GM18858 (cell line): ENCODE results near the gene MLLT3.

ENCODE experiments used
- ATAC-seq: cut with Tn5 transposase; IDR thresholded peaks from one replicate; pipeline ENCODE4 v1.9.1; 2021; ENCODE audit not compliant: unreplicated experiment

MLLT3 gene

GRCh38 chr9:20630241-20630943 is 8.1 kb upstream of the MLLT3 start:
- ATAC-seq: no peak

- no peak for ATAC-seq
Measured at GRCh38 chr9:20625003-20625349, 2.7 kb upstream of the MLLT3 start.

GRCh38 chr9:20624201-20625002 is 2.1 kb upstream of the MLLT3 start:
- peak; percentile 24 for ATAC-seq

GRCh38 chr9:20623748-20624124 is 1.4 kb upstream of the MLLT3 start:
- ATAC-seq: no peak

- no peak for ATAC-seq
Measured at GRCh38 chr9:20623021-20623747, 885 bp upstream of the MLLT3 start.

- ATAC-seq: no peak
Measured at GRCh38 chr9:20621471-20622329, 599 bp downstream of the MLLT3 start.

- ATAC-seq: no peak
Measured at GRCh38 chr9:20620650-20621470, 1.4 kb downstream of the MLLT3 start.

GRCh38 chr9:20619487-20620200 is 2.7 kb downstream of the MLLT3 start:
- ATAC-seq: no peak

GRCh38 chr9:20618361-20618802 is 3.9 kb downstream of the MLLT3 start:
- ATAC-seq: no peak

- no peak for ATAC-seq
Measured at GRCh38 chr9:20616808-20617207, 5.5 kb downstream of the MLLT3 start.

GRCh38 chr9:20614602-20615216 is 7.6 kb downstream of the MLLT3 start:
- ATAC-seq: no peak

- ATAC-seq: no peak
Measured at GRCh38 chr9:20611691-20612287, 10.5 kb downstream of the MLLT3 start.

- no peak for ATAC-seq
Measured at GRCh38 chr9:20610591-20610990, 11.7 kb downstream of the MLLT3 start.

- no peak for ATAC-seq
Measured at GRCh38 chr9:20608582-20608981, 13.7 kb downstream of the MLLT3 start.

GRCh38 chr9:20606652-20607051 is 15.6 kb downstream of the MLLT3 start:
- no peak for ATAC-seq

- peak; percentile 73 for ATAC-seq
Measured at GRCh38 chr9:20604562-20604961, 17.7 kb downstream of the MLLT3 start.

- ATAC-seq: no peak
Measured at GRCh38 chr9:20603524-20604268, 18.6 kb downstream of the MLLT3 start.

GRCh38 chr9:20601292-20601691 is 21.0 kb downstream of the MLLT3 start:
- no peak for ATAC-seq
